Neural cell (in vitro differentiated cells): ENCODE data around the gene CD151.

Source experiments
- CTCF ChIP-seq: fragments of 450-650 bp; IDR thresholded peaks from 2 replicates; pipeline ENCODE4 v1.5.1; 2014; ENCODE audit warnings: antibody characterized with exemption, mild to moderate bottlenecking, moderate library complexity; ENCODE audit not compliant: poor library complexity, severe bottlenecking
- EZH2 ChIP-seq: fragments of 200-600, 300-800 bp; shearing (Covaris generic), sonication (generic); IDR thresholded peaks from 2 replicates; pipeline ENCODE4 v1.6.1; 2014; ENCODE audit warnings: antibody characterized with exemption, low read length, borderline replicate concordance, mild to moderate bottlenecking; ENCODE audit not compliant: insufficient read depth, poor library complexity, severe bottlenecking
- POLR2AphosphoS5 ChIP-seq: IDR thresholded peaks from 2 replicates; pipeline ENCODE4 v1.6.1; 2012
- RAD21 ChIP-seq: fragments of 450-650 bp; conservative IDR thresholded peaks from 2 replicates; pipeline ENCODE4 v1.6.1; 2014; ENCODE audit warnings: antibody characterized with exemption, mild to moderate bottlenecking, moderate library complexity
- REST ChIP-seq: IDR thresholded peaks from 2 replicates; pipeline ENCODE4 v1.6.1; 2012; ENCODE audit warnings: borderline replicate concordance
- SMC3 ChIP-seq: fragments of 450-650 bp; conservative IDR thresholded peaks from 2 replicates; pipeline ENCODE4 v1.6.1; 2014; ENCODE audit warnings: antibody characterized with exemption, mild to moderate bottlenecking, moderate library complexity; ENCODE audit not compliant: poor library complexity
- TAF1 ChIP-seq: IDR thresholded peaks from 2 replicates; pipeline ENCODE4 v1.6.1; 2012; ENCODE audit warnings: low read depth

GRCh38 chr11:790721-791564 lies 41.8 kb upstream of the CD151 start:
- TF ChIP-seq CTCF (no peak), REST (no peak), POLR2AphosphoS5 (no peak), RAD21 (no peak), TAF1 (no peak), SMC3 (no peak), EZH2 (no peak)
